Trophoblast cell (in vitro differentiated cells and primary cell): Measurements from ENCODE around the gene PCCB.

Source experiments
- DNase-seq, 2 donors: peaks; one replicate each; pipeline ENCODE4 v3.0.0-alpha.2; 2016
- H2AFZ ChIP-seq: 2 replicates; pipeline ENCODE4 v1.6.1; 2013; ENCODE audit warnings: low read length, moderate library complexity, mild to moderate bottlenecking; ENCODE audit not compliant: insufficient read depth, poor library complexity
- H2AK5ac ChIP-seq: 2 replicates; pipeline ENCODE4 v1.6.1; 2013; ENCODE audit warnings: mild to moderate bottlenecking, low read length
- H2BK120ac ChIP-seq: 2 replicates; pipeline ENCODE4 v1.6.1; 2013; ENCODE audit warnings: low read length, mild to moderate bottlenecking, moderate library complexity; ENCODE audit not compliant: insufficient read depth, poor library complexity
- H2BK12ac ChIP-seq: 2 replicates; pipeline ENCODE4 v1.6.1; 2013; ENCODE audit warnings: mild to moderate bottlenecking, low read length, moderate library complexity
- H2BK5ac ChIP-seq: 2 replicates; pipeline ENCODE4 v1.6.1; 2013; ENCODE audit warnings: low read length, low read depth, moderate library complexity, mild to moderate bottlenecking; ENCODE audit not compliant: poor library complexity
- H3K14ac ChIP-seq: 2 replicates; pipeline ENCODE4 v1.6.1; 2013; ENCODE audit warnings: mild to moderate bottlenecking, low read length
- H3K18ac ChIP-seq: 2 replicates; pipeline ENCODE4 v1.6.1; 2013; ENCODE audit warnings: mild to moderate bottlenecking, low read length
- H3K23ac ChIP-seq: 2 replicates; pipeline ENCODE4 v1.6.1; 2013; ENCODE audit warnings: low read length
- H3K27ac ChIP-seq: 2 replicates; pipeline ENCODE4 v1.5.1; 2013; ENCODE audit warnings: low read depth, mild to moderate bottlenecking, inconsistent platforms, low read length, moderate library complexity
- H3K27me3 ChIP-seq: 2 replicates; pipeline ENCODE4 v1.6.1; 2013; ENCODE audit warnings: inconsistent platforms, mild to moderate bottlenecking, low read length, moderate library complexity; ENCODE audit not compliant: insufficient read depth
- H3K36me3 ChIP-seq, 2 experiments: 1 replicate in 1 of 2; 2 replicates in 1 of 2; pipeline ENCODE4 v1.6.1; 2013; ENCODE audit warnings: low read length in 2 of 2, mild to moderate bottlenecking in 2 of 2, moderate library complexity in 1 of 2; ENCODE audit not compliant: insufficient read depth in 2 of 2, control insufficient read depth in 1 of 2
- H3K4ac ChIP-seq: 2 replicates; pipeline ENCODE4 v1.6.1; 2013; ENCODE audit warnings: low read depth, mild to moderate bottlenecking, low read length, moderate library complexity
- H3K4me1 ChIP-seq, 2 experiments: 1 replicate in 1 of 2; 2 replicates in 1 of 2; pipeline ENCODE4 v1.6.1; 2013; ENCODE audit warnings: low read length in 2 of 2, mild to moderate bottlenecking in 2 of 2, moderate library complexity in 1 of 2; ENCODE audit not compliant: insufficient read depth in 2 of 2, control insufficient read depth in 1 of 2
- H3K4me2 ChIP-seq: 2 replicates; pipeline ENCODE4 v1.6.1; 2013; ENCODE audit warnings: inconsistent platforms, mild to moderate bottlenecking, low read length, moderate library complexity
- H3K4me3 ChIP-seq: 2 replicates; pipeline ENCODE4 v1.5.1; 2013; ENCODE audit warnings: mild to moderate bottlenecking, low read depth, low read length, inconsistent platforms
- H3K79me1 ChIP-seq: one replicate; pipeline ENCODE4 v1.6.1; 2013; ENCODE audit warnings: low read length
- H3K79me2 ChIP-seq: 2 replicates; pipeline ENCODE4 v1.6.1; 2013; ENCODE audit warnings: low read length, mild to moderate bottlenecking; ENCODE audit not compliant: control insufficient read depth, insufficient read depth, poor library complexity
- H3K9ac ChIP-seq: 2 replicates; pipeline ENCODE4 v1.6.1; 2013; ENCODE audit warnings: mild to moderate bottlenecking, low read length
- H3K9me3 ChIP-seq: 2 replicates; pipeline ENCODE4 v1.6.1; 2013; ENCODE audit warnings: low read depth, mild to moderate bottlenecking, control low read depth, inconsistent platforms, low read length; ENCODE audit not compliant: insufficient read depth
- H4K12ac ChIP-seq: 2 replicates; pipeline ENCODE4 v1.6.1; 2013; ENCODE audit warnings: low read depth, mild to moderate bottlenecking, low read length, moderate library complexity
- H4K8ac ChIP-seq: 2 replicates; pipeline ENCODE4 v1.6.1; 2013; ENCODE audit warnings: low read depth, mild to moderate bottlenecking, low read length, moderate library complexity
- H4K91ac ChIP-seq: one replicate; pipeline ENCODE4 v1.6.1; 2013; ENCODE audit warnings: low read depth, mild to moderate bottlenecking, low read length, moderate library complexity
- WGBS: extraction: QIAGEN DNeasy Blood & Tissue Kit; methylation state at CpG from one replicate; pipeline ENCODE4 v1.1.7; 2013; ENCODE audit warnings: missing lambda C conversion rate; ENCODE audit not compliant: insufficient read length, insufficient coverage; ENCODE audit errors: extremely low coverage; 5-methylcytosine and 5-hydroxymethylcytosine counted together

The PCCB gene

DNA sequence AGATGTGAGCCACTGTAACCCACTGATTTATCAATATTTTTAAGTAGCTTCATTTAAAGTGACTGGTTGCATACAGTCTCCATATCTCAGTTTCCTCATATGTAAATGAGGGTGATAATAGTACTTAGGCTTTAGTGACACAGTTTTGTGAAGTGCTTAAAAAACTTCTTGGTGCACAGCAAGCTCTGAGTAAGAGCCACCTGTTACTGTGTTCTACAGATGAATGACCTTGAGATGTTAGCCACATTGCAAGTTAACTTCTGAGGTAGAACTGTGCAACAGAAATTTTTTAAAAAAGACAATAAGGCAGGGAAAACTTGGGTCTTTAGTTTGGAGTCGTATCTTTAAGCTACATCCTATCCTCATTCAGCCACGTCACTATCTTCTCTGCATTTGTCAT lies 43.1 kb downstream of the PCCB start:
- H3K27ac ChIP-seq: no peak overlapping the region
- no peak overlapping the region for H2BK5ac ChIP-seq
- no peak overlapping the region for H3K14ac ChIP-seq
- no peak overlapping the region for H2BK12ac ChIP-seq
- no peak for DNase-seq
- no peaks in the 10 kb centered on the region for H3K79me2 ChIP-seq
- H2AFZ ChIP-seq: no peak overlapping the region
- no peak overlapping the region for H3K4me2 ChIP-seq
- no peak overlapping the region for H4K91ac ChIP-seq
- no peak overlapping the region for H3K18ac ChIP-seq
- no peak overlapping the region for H3K4me3 ChIP-seq
- no peak overlapping the region for H2BK120ac ChIP-seq
- H2AK5ac ChIP-seq: no peak overlapping the region
- H3K9ac ChIP-seq: no peak overlapping the region
- no peaks in the 10 kb centered on the region for H3K79me1 ChIP-seq
- no CpG with 5 or more reads among the region's 2 CpGs for whole genome bisulfite sequencing
- no peaks in the 10 kb centered on the region for H3K4me1 ChIP-seq
- H3K36me3 ChIP-seq: peaks cover 0 to 4% of the 10 kb centered on the region in 2 experiments
- H4K8ac ChIP-seq: no peak overlapping the region
- H3K4ac ChIP-seq: no peak overlapping the region
- H4K12ac ChIP-seq: no peak overlapping the region
- no peaks in the 10 kb centered on the region for H3K9me3 ChIP-seq
- no peaks in the 10 kb centered on the region for H3K27me3 ChIP-seq
- H3K23ac ChIP-seq: no peak overlapping the region

- H3K27ac ChIP-seq: no peak overlapping the region
- H3K9me3 ChIP-seq: no peaks in the 10 kb centered on the region
- no peak overlapping the region for H3K18ac ChIP-seq
- H2AK5ac ChIP-seq: no peak overlapping the region
- no peak overlapping the region for H2BK120ac ChIP-seq
- peaks cover 2 to 4% of the 10 kb centered on the region in 2 experiments for H3K36me3 ChIP-seq
- no peak overlapping the region for H2BK5ac ChIP-seq
- no peaks in the 10 kb centered on the region for H3K79me2 ChIP-seq
- H3K23ac ChIP-seq: no peak overlapping the region
- H3K4me2 ChIP-seq: no peak overlapping the region
- H3K4me1 ChIP-seq: no peaks in the 10 kb centered on the region
- H3K4me3 ChIP-seq: no peak overlapping the region
- H4K12ac ChIP-seq: no peak overlapping the region
- no peaks in the 10 kb centered on the region for H3K27me3 ChIP-seq
- no peak overlapping the region for H4K8ac ChIP-seq
- no peak overlapping the region for H3K9ac ChIP-seq
- no peaks in the 10 kb centered on the region for H3K79me1 ChIP-seq
- H3K14ac ChIP-seq: no peak overlapping the region
- H4K91ac ChIP-seq: no peak overlapping the region
- DNase-seq: no peak
- WGBS: no CpG with 5 or more reads among the region's 1 CpG
- H3K4ac ChIP-seq: no peak overlapping the region
- no peak overlapping the region for H2BK12ac ChIP-seq
- no peak overlapping the region for H2AFZ ChIP-seq
These were observed 44.0 kb downstream of the PCCB start for GRCh38 chr3:136294176-136294575.

GRCh38 chr3:136296960-136297359 lies 46.8 kb downstream of the PCCB start:
- no peaks in the 10 kb centered on the region for H3K9me3 ChIP-seq
- H4K12ac ChIP-seq: no peak overlapping the region
- no peak overlapping the region for H3K4ac ChIP-seq
- H2AFZ ChIP-seq: no peak overlapping the region
- peaks cover 7% of the 10 kb centered on the region in 2 experiments for H3K36me3 ChIP-seq
- no peaks in the 10 kb centered on the region for H3K79me1 ChIP-seq
- no peak overlapping the region for H2BK12ac ChIP-seq
- DNase-seq: no peak
- H3K4me3 ChIP-seq: no peak overlapping the region
- WGBS: no CpG with 5 or more reads among the region's 5 CpGs
- H4K91ac ChIP-seq: no peak overlapping the region
- no peak overlapping the region for H3K23ac ChIP-seq
- H3K14ac ChIP-seq: no peak overlapping the region
- H2BK120ac ChIP-seq: no peak overlapping the region
- H3K9ac ChIP-seq: no peak overlapping the region
- H3K27me3 ChIP-seq: no peaks in the 10 kb centered on the region
- H3K4me1 ChIP-seq: no peaks in the 10 kb centered on the region
- no peak overlapping the region for H3K18ac ChIP-seq
- H3K79me2 ChIP-seq: no peaks in the 10 kb centered on the region
- H2AK5ac ChIP-seq: no peak overlapping the region
- no peak overlapping the region for H4K8ac ChIP-seq
- H2BK5ac ChIP-seq: no peak overlapping the region
- no peak overlapping the region for H3K4me2 ChIP-seq
- H3K27ac ChIP-seq: no peak overlapping the region

- H3K9ac ChIP-seq: no peak overlapping the region
- no peak overlapping the region for H2AFZ ChIP-seq
- no peak overlapping the region for H2BK12ac ChIP-seq
- H4K12ac ChIP-seq: no peak overlapping the region
- no peak overlapping the region for H3K14ac ChIP-seq
- no peaks in the 10 kb centered on the region for H3K27me3 ChIP-seq
- no peak overlapping the region for H3K4ac ChIP-seq
- no peaks in the 10 kb centered on the region for H3K79me1 ChIP-seq
- H3K79me2 ChIP-seq: no peaks in the 10 kb centered on the region
- H2AK5ac ChIP-seq: no peak overlapping the region
- no peak for DNase-seq
- H3K36me3 ChIP-seq: peaks cover 7% of the 10 kb centered on the region in 2 experiments
- H3K27ac ChIP-seq: no peak overlapping the region
- no peak overlapping the region for H3K18ac ChIP-seq
- H3K4me1 ChIP-seq: no peaks in the 10 kb centered on the region
- H2BK5ac ChIP-seq: no peak overlapping the region
- no peak overlapping the region for H3K23ac ChIP-seq
- WGBS: no CpG with 5 or more reads among the region's 8 CpGs
- H2BK120ac ChIP-seq: no peak overlapping the region
- no peak overlapping the region for H4K91ac ChIP-seq
- no peak overlapping the region for H3K4me3 ChIP-seq
- no peak overlapping the region for H4K8ac ChIP-seq
- no peaks in the 10 kb centered on the region for H3K9me3 ChIP-seq
- H3K4me2 ChIP-seq: no peak overlapping the region
These were observed 47.7 kb downstream of the PCCB start for GRCh38 chr3:136297826-136298225.
